ENCODE measurements around the gene CNOT1.

DNA sequence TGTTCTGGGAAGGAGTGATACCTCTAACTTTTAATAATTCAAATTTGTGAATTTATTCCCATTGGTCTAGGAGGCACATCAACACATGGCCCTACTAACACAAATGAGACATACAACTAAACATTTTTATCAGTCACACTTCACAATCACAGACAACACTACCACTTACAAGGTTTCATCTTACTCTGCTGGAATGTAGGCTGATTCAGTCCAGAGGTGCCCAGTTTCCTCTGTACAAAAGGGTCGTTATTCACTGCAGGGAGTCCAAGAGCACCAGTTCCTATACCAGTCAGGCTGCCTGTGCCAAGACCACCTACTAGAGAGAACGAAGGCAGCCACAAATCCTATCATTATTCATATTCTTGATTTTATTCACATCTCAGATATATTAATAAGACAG, 72.9 kb downstream of the CNOT1 start:
- TF ChIP-seq, protein P1, sequence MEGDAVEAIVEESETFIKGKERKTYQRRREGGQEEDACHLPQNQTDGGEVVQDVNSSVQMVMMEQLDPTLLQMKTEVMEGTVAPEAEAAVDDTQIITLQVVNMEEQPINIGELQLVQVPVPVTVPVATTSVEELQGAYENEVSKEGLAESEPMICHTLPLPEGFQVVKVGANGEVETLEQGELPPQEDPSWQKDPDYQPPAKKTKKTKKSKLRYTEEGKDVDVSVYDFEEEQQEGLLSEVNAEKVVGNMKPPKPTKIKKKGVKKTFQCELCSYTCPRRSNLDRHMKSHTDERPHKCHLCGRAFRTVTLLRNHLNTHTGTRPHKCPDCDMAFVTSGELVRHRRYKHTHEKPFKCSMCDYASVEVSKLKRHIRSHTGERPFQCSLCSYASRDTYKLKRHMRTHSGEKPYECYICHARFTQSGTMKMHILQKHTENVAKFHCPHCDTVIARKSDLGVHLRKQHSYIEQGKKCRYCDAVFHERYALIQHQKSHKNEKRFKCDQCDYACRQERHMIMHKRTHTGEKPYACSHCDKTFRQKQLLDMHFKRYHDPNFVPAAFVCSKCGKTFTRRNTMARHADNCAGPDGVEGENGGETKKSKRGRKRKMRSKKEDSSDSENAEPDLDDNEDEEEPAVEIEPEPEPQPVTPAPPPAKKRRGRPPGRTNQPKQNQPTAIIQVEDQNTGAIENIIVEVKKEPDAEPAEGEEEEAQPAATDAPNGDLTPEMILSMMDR (conservative IDR thresholded peaks at IDR 0.05; ENCODE audit: low read depth, low read length) = no peak
- TF ChIP-seq EZH2 (IDR thresholded peaks at IDR 0.05; ENCODE audit: low read length, unreplicated experiment) = no peak
